ENCODE data around the gene ANTKMT. TPM values are rescaled to one million over a fixed set of nuclear protein-coding genes. Genes with fewer than 3 reads are reported as not detected.
A peak's percentile ranks its signal among the peaks of the same experiment; 100 is the strongest.

The ANTKMT gene
- total RNA-seq, 6 donors from 2014 or later: 38.7 to 69.7 (median 55.7) TPM

GRCh38 chr16:717450-718245, 3.3 kb upstream of the ANTKMT start:
- DNase-seq (peak in 1 of 2 donors; percentile 82), ATAC-seq (ENCODE audit: low FRiP score in 2 of 2) (no peak)
- Histone ChIP-seq H3K27ac (no peak overlapping the region), H3K4me1 (peaks cover 34 to 54% (median 48%) of the 10 kb centered on the region in 4 donors), H3K36me3 (no peaks in the 10 kb centered on the region), H3K27me3 (peaks cover 0 to 10% (median 0%) of the 10 kb centered on the region in 4 donors), H3K4me3 (no peak overlapping the region), H3K9me3 (no peaks in the 10 kb centered on the region)
- 86 to 89% methylated on average over 10 to 32 of the region's 32 CpGs for WGBS, 2 donors
- TF ChIP-seq EP300 (IDR thresholded peaks at IDR 0.05) (no peak), CTCF (IDR thresholded peaks at IDR 0.05) (no peak), POLR2A (IDR thresholded peaks at IDR 0.05) (no peak), POLR2AphosphoS5 (IDR thresholded peaks at IDR 0.05) (no peak)

- no peak overlapping the region for H3K27ac ChIP-seq
- H3K9me3 ChIP-seq: no peaks in the 10 kb centered on the region
- ATAC-seq (ENCODE audit: low FRiP score in 2 of 2) (no peak), DNase-seq (peak in 1 of 2 donors; percentile 55)
- H3K4me3 ChIP-seq: no peak overlapping the region
- peaks cover 34 to 57% (median 48%) of the 10 kb centered on the region in 4 donors for H3K4me1 ChIP-seq
- H3K27me3 ChIP-seq: peaks cover 0 to 10% (median 0%) of the 10 kb centered on the region in 4 donors
- TF ChIP-seq POLR2AphosphoS5 (IDR thresholded peaks at IDR 0.05) (no peak), POLR2A (IDR thresholded peaks at IDR 0.05) (no peak), EP300 (IDR thresholded peaks at IDR 0.05) (no peak), CTCF (IDR thresholded peaks at IDR 0.05) (no peak)
- 78 to 95% methylated on average over 8 to 9 of the region's 9 CpGs for WGBS, 2 donors
- peaks cover 0 to 3% (median 0%) of the 10 kb centered on the region in 4 donors for H3K36me3 ChIP-seq
Observed at GRCh38 chr16:718389-718788, 2.6 kb upstream of the ANTKMT start.

GRCh38 chr16:718922-719321, 2.0 kb upstream of the ANTKMT start:
- 63 to 78% methylated on average over 5 to 6 of the region's 6 CpGs for WGBS, 2 donors
- H3K27me3 ChIP-seq: peaks cover 0 to 10% (median 0%) of the 10 kb centered on the region in 4 donors
- no peak for TF ChIP-seq POLR2AphosphoS5 (IDR thresholded peaks at IDR 0.05)
- TF ChIP-seq CTCF (IDR thresholded peaks at IDR 0.05): no peak
- TF ChIP-seq POLR2A (IDR thresholded peaks at IDR 0.05): no peak
- TF ChIP-seq EP300 (IDR thresholded peaks at IDR 0.05): no peak
- ATAC-seq (ENCODE audit: low FRiP score in 2 of 2) (no peak), DNase-seq (no peak)
- no peaks in the 10 kb centered on the region for H3K9me3 ChIP-seq
- H3K27ac ChIP-seq: no peak overlapping the region
- H3K4me3 ChIP-seq: no peak overlapping the region
- H3K4me1 ChIP-seq: peaks cover 34 to 57% (median 48%) of the 10 kb centered on the region in 4 donors
- peaks cover 0 to 3% (median 0%) of the 10 kb centered on the region in 4 donors for H3K36me3 ChIP-seq

- Histone ChIP-seq H3K9me3 (no peaks in the 10 kb centered on the region), H3K4me1 (peaks cover 28 to 49% (median 42%) of the 10 kb centered on the region in 4 donors), H3K4me3 (peak overlapping the region in 3 of 4 donors; percentile 75 to 95 (median 90)), H3K27me3 (peaks cover 0 to 10% (median 0%) of the 10 kb centered on the region in 4 donors), H3K36me3 (peaks cover 0 to 3% (median 0%) of the 10 kb centered on the region in 4 donors), H3K27ac (peak overlapping the region; percentile 76 to 87 (median 87))
- ATAC-seq (ENCODE audit: low FRiP score in 2 of 2) (no peak), DNase-seq (peak in 1 of 2 donors; percentile 39)
- WGBS, 2 donors: 7 to 8% methylated on average over 8 to 15 of the region's 16 CpGs
- no peak for TF ChIP-seq EP300 (IDR thresholded peaks at IDR 0.05)
- TF ChIP-seq POLR2A (IDR thresholded peaks at IDR 0.05): no peak
- no peak for TF ChIP-seq CTCF (IDR thresholded peaks at IDR 0.05)
- no peak for TF ChIP-seq POLR2AphosphoS5 (IDR thresholded peaks at IDR 0.05)
Observed at GRCh38 chr16:719815-720446, 1.0 kb upstream of the ANTKMT start.
